NCI-H524 treated with DMSO at 0.1 percent for 48 hours (cell line): Measurements from ENCODE around the gene CACNB2.
"Not testable (repeated sequence)": the region's sequence is repeated elsewhere in the genome, so short reads cannot be mapped to it uniquely, and the experiment has no call there.

Source experiments
- DNase-seq: peaks from one replicate; lab custom pipeline; 2025; lab: John Stamatoyannopoulos, UW

Gene CACNB2

GRCh38 chr10:18145652-18146051 lies 5.4 kb downstream of the CACNB2 start:
- no peak for DNase-seq

- DNase-seq = no peak
Measured at GRCh38 chr10:18149196-18149800, 9.1 kb downstream of the CACNB2 start.

- no peak for DNase-seq
Measured at GRCh38 chr10:18151356-18151890, 11.2 kb downstream of the CACNB2 start.

- DNase-seq = not testable (repeated sequence)
Measured at GRCh38 chr10:18153381-18153780, 13.2 kb downstream of the CACNB2 start.

GRCh38 chr10:18155321-18155720 lies 15.1 kb downstream of the CACNB2 start:
- no peak for DNase-seq

GRCh38 chr10:18156797-18157196 lies 16.6 kb downstream of the CACNB2 start:
- not testable (repeated sequence) for DNase-seq

- DNase-seq = no peak
Measured at GRCh38 chr10:18157881-18158280, 17.7 kb downstream of the CACNB2 start.

- no peak for DNase-seq
Measured at GRCh38 chr10:18158773-18159265, 18.6 kb downstream of the CACNB2 start.

GRCh38 chr10:18159557-18159956 lies 19.3 kb downstream of the CACNB2 start:
- no peak for DNase-seq

- no peak for DNase-seq
Measured at GRCh38 chr10:18162021-18162627, 21.9 kb downstream of the CACNB2 start.

- no peak for DNase-seq
Measured at GRCh38 chr10:18164093-18164492, 23.9 kb downstream of the CACNB2 start.

GRCh38 chr10:18164748-18165361 lies 24.6 kb downstream of the CACNB2 start:
- no peak for DNase-seq

- no peak for DNase-seq
Measured at GRCh38 chr10:18178854-18179483, 38.7 kb downstream of the CACNB2 start.

GRCh38 chr10:18179891-18180290 lies 39.7 kb downstream of the CACNB2 start:
- DNase-seq = no peak

GRCh38 chr10:18181382-18181781 lies 41.2 kb downstream of the CACNB2 start:
- DNase-seq = not testable (repeated sequence)

GRCh38 chr10:18185621-18186020 lies 45.4 kb downstream of the CACNB2 start:
- no peak for DNase-seq

GRCh38 chr10:18190840-18191239 lies 50.6 kb downstream of the CACNB2 start:
- DNase-seq = no peak

GRCh38 chr10:18194634-18195033 lies 54.4 kb downstream of the CACNB2 start:
- no peak for DNase-seq

- no peak for DNase-seq
Measured at GRCh38 chr10:18195060-18195799, 55.0 kb downstream of the CACNB2 start.

- no peak for DNase-seq
Measured at GRCh38 chr10:18196806-18197550, 56.8 kb downstream of the CACNB2 start.

GRCh38 chr10:18197706-18198105 lies 57.5 kb downstream of the CACNB2 start:
- no peak for DNase-seq
